GM23338 (cell line): ENCODE data around the gene RASA3. TPM values are rescaled to one million over a fixed set of nuclear protein-coding genes. Genes with fewer than 3 reads are reported as not detected.

Source experiments
- ATAC-seq: fragments of 200-7000 bp; cut with Tn5 transposase; 3 replicates; pipeline ENCODE4 v1.9.1; 2020
- DNase-seq: peaks from one replicate; pipeline ENCODE4 v3.0.0-alpha.2; 2015; ENCODE audit warnings: low spot score
- H2AFZ ChIP-seq: fragments of 200-600 bp; sonication (generic); 2 replicates; pipeline ENCODE4 v1.8.0; 2016; ENCODE audit warnings: antibody characterized with exemption, mild to moderate bottlenecking, moderate library complexity
- H3F3A ChIP-seq: fragments of 200-600 bp; sonication (generic); replicated peaks from 2 replicates; pipeline ENCODE4 v1.8.0; 2017; ENCODE audit warnings: antibody characterized with exemption, mixed run types, low read depth
- H3K27ac ChIP-seq: fragments of 200-600 bp; sonication (generic); 2 replicates; pipeline ENCODE4 v1.6.1; 2016; ENCODE audit warnings: low read depth
- H3K27me3 ChIP-seq: fragments of 200-600 bp; sonication (generic); 2 replicates; pipeline ENCODE4 v1.8.0; 2016; ENCODE audit warnings: mild to moderate bottlenecking, mixed run types, moderate library complexity; ENCODE audit not compliant: insufficient read depth
- H3K36me3 ChIP-seq: fragments of 200-600 bp; sonication (generic); 2 replicates; pipeline ENCODE4 v1.8.0; 2016; ENCODE audit warnings: mild to moderate bottlenecking; ENCODE audit not compliant: insufficient read depth
- H3K4me1 ChIP-seq: fragments of 200-600 bp; sonication (generic); 2 replicates; pipeline ENCODE4 v1.8.0; 2016; ENCODE audit warnings: mild to moderate bottlenecking, moderate library complexity; ENCODE audit not compliant: insufficient read depth
- H3K4me2 ChIP-seq: fragments of 200-600 bp; sonication (generic); 2 replicates; pipeline ENCODE4 v1.7.1; 2017; ENCODE audit warnings: mixed run types
- H3K4me3 ChIP-seq: fragments of 200-600 bp; sonication (generic); 2 replicates; pipeline ENCODE4 v1.6.1; 2016; ENCODE audit warnings: mixed run types
- H3K79me2 ChIP-seq: fragments of 200-600 bp; sonication (generic); replicated peaks from 2 replicates; pipeline ENCODE4 v1.8.0; 2017; ENCODE audit warnings: mild to moderate bottlenecking; ENCODE audit not compliant: insufficient read depth
- H3K9me2 ChIP-seq: fragments of 200-600 bp; sonication (generic); 2 replicates; pipeline ENCODE4 v1.8.0; 2017; ENCODE audit not compliant: insufficient read depth
- H4K20me1 ChIP-seq: fragments of 200-600 bp; sonication (generic); replicated peaks from 2 replicates; pipeline ENCODE4 v1.8.0; 2017; ENCODE audit warnings: mild to moderate bottlenecking; ENCODE audit not compliant: insufficient read depth
- H3K27ac Mint-ChIP-seq: 2 replicates; pipeline ENCODE4 v1.8.0; 2020; ENCODE audit warnings: inconsistent platforms, mild to moderate bottlenecking, moderate library complexity, mixed read lengths
- H3K27me3 Mint-ChIP-seq: 3 replicates; pipeline ENCODE4 v1.8.0; 2022; ENCODE audit warnings: low read depth, mild to moderate bottlenecking, moderate library complexity, mixed read lengths, inconsistent platforms; ENCODE audit not compliant: insufficient read depth, poor library complexity
- H3K36me3 Mint-ChIP-seq: 3 replicates; pipeline ENCODE4 v1.8.0; 2021; ENCODE audit warnings: low read depth, mild to moderate bottlenecking, inconsistent platforms, moderate library complexity, mixed read lengths
- H3K4me1 Mint-ChIP-seq: 3 replicates; pipeline ENCODE4 v1.8.0; 2020; ENCODE audit warnings: mild to moderate bottlenecking, inconsistent platforms, mixed read lengths
- H3K4me3 Mint-ChIP-seq: 3 replicates; pipeline ENCODE4 v1.8.0; 2021; ENCODE audit warnings: moderate library complexity, mild to moderate bottlenecking, inconsistent platforms, mixed read lengths
- H3K9me3 Mint-ChIP-seq: 3 replicates; pipeline ENCODE4 v1.8.0; 2020; ENCODE audit warnings: moderate library complexity, mild to moderate bottlenecking, inconsistent platforms, mixed read lengths
- CREB1 ChIP-seq: fragments of 250-450 bp; sonication (Bioruptor Pico); IDR thresholded peaks from 2 replicates; pipeline ENCODE4 v1.5.0; 2020; ENCODE audit warnings: low read depth, mild to moderate bottlenecking, moderate library complexity
- EZH2 ChIP-seq: fragments of 200-600 bp; sonication (generic); IDR thresholded peaks from one replicate; pipeline ENCODE4 v1.8.0; 2017; ENCODE audit warnings: antibody characterized with exemption, mild to moderate bottlenecking, low read depth; ENCODE audit not compliant: unreplicated experiment
- EZH2phosphoT487 ChIP-seq: fragments of 200-600 bp; sonication (generic); IDR thresholded peaks from one replicate; pipeline ENCODE4 v1.8.1; 2018; ENCODE audit warnings: antibody characterized with exemption; ENCODE audit not compliant: unreplicated experiment
- JUNB ChIP-seq: IDR thresholded peaks from one replicate; pipeline ENCODE4 v1.6.1; 2016; ENCODE audit warnings: antibody characterized with exemption; ENCODE audit not compliant: unreplicated experiment
- NANOG ChIP-seq: IDR thresholded peaks from 2 replicates; pipeline ENCODE4 v1.6.1; 2016; ENCODE audit warnings: antibody characterized with exemption, borderline replicate concordance
- POLR2AphosphoS5 ChIP-seq: IDR thresholded peaks from 2 replicates; pipeline ENCODE4 v1.6.1; 2016; ENCODE audit warnings: antibody characterized with exemption, low read depth
- STAT1 ChIP-seq: IDR thresholded peaks from one replicate; pipeline ENCODE4 v1.6.1; 2016; ENCODE audit warnings: antibody characterized with exemption; ENCODE audit not compliant: unreplicated experiment
- ZNF114 ChIP-seq: fragments of 250-450 bp; sonication (Bioruptor Pico); IDR thresholded peaks from 2 replicates; pipeline ENCODE4 v1.5.0; 2020; ENCODE audit warnings: mild to moderate bottlenecking, moderate library complexity
- ZNF331 ChIP-seq: fragments of 250-450 bp; sonication (Bioruptor Pico); IDR thresholded peaks from 2 replicates; pipeline ENCODE4 v1.5.0; 2020; ENCODE audit warnings: low read depth, mild to moderate bottlenecking, moderate library complexity
- polyA plus RNA-seq: library from polyadenylated mRNA; unstranded; fragments of >200 nt; fragmentation: Nextera tagmentation; extraction: Ambion mirVana; gene quantifications from 2 replicates; pipeline ENCODE4 v1.2.1, GENCODE V29; 2016
- total RNA-seq: library from RNA; depleted of rRNA; stranded (reverse); fragments of >200 nt; shearing (Covaris generic); gene quantifications from 2 replicates; pipeline ENCODE4 v1.2.3, GENCODE V29; 2014
- TF ChIP-seq, protein P1 (sequence below), 2 experiments: fragments of 200-600 bp in 1 of 2; sonication (generic) in 1 of 2; conservative IDR thresholded peaks; 2 replicates each; pipeline versions ENCODE4 v1.5.1 to v1.6.1; 2016 to 2017; ENCODE audit warnings: antibody characterized with exemption in 2 of 2, low read depth in 2 of 2, mild to moderate bottlenecking in 2 of 2, moderate library complexity in 1 of 2
- TF ChIP-seq, protein P2 (sequence below): IDR thresholded peaks from 2 replicates; pipeline ENCODE4 v1.6.1; 2016; ENCODE audit warnings: antibody characterized with exemption
- TF ChIP-seq, protein P3 (sequence below): fragments of 250-450 bp; sonication (Bioruptor Pico); IDR thresholded peaks from 2 replicates; pipeline ENCODE4 v1.5.0; 2020; ENCODE audit warnings: mild to moderate bottlenecking, moderate library complexity
- TF ChIP-seq, protein P4 (sequence below): IDR thresholded peaks from one replicate; pipeline ENCODE4 v1.6.1; 2018; ENCODE audit warnings: antibody characterized with exemption; ENCODE audit not compliant: unreplicated experiment

The RASA3 gene
- total and polyA plus RNA-seq, 2 experiments from 2014 or later, result 11.2 to 20.7 TPM

DNA sequence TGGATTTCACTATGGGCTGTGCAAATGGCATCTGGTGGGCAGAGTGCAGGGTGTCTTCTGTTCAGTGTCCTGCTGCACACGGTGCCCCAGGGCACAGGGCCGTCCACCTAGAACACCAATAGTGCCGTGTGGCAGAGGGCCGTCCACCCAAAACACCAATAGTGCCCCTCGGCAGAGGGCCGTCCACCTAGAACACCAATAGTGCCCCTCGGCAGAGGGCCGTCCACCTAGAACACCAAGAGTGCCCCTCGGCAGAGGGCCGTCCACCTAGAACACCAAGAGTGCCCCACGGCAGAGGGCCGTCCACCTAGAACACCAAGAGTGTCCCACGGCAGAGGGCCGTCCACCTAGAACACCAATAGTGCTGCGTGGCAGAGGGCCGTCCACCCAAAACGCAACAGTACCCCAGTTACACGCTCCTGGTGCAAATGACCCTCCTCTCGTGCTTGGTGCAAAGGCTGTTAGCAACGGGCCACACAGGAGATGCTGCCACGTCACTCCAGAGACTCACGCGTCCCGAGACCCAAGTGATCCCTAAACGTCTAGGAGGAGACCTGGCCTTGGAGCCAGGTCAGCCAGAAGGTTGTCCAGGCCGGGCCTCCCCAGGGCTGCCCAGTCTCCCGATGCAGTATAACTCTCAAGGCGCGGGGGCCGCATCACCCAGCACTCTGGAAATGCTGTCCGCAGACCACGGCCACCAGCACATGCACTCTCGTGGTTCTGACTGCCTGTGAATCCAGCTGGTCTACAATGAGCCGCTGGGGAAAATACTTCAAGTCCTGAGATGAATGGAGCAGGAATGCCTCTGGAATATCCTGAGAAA, 51.5 kb downstream of the RASA3 start:
- Mint-ChIP-seq H3K27ac (no peak overlapping the region), H3K27me3 (peaks cover 15% of the 10 kb centered on the region), H3K36me3 (peaks cover 15% of the 10 kb centered on the region), H3K4me1 (peaks cover 4% of the 10 kb centered on the region; the same call in 2 of the 3 replicates), H3K9me3 (peaks cover 10% of the 10 kb centered on the region; the same call in 1 of the 3 replicates), H3K4me3 (no peak overlapping the region)
- no peaks in the 10 kb centered on the region for H3K9me2 ChIP-seq
- no peak overlapping the region for H3K27ac ChIP-seq
- ATAC-seq (no peak), DNase-seq (no peak)
- no peak overlapping the region for H3K4me2 ChIP-seq
- no peak overlapping the region for H3K4me3 ChIP-seq
- H4K20me1 ChIP-seq, result 0 out of 2 replicates have a peak, but pooled peaks cover 3% of the 10 kb centered on the region
- H3K36me3 ChIP-seq, result no peaks in the 10 kb centered on the region
- no peaks in the 10 kb centered on the region for H3K4me1 ChIP-seq
- H3K79me2 ChIP-seq, result peaks cover 39% of the 10 kb centered on the region
- H3F3A ChIP-seq, result no peaks in the 10 kb centered on the region
- no peak for TF ChIP-seq ZNF331 (CRISPR knock-in tag)
- TF ChIP-seq, protein P1, sequence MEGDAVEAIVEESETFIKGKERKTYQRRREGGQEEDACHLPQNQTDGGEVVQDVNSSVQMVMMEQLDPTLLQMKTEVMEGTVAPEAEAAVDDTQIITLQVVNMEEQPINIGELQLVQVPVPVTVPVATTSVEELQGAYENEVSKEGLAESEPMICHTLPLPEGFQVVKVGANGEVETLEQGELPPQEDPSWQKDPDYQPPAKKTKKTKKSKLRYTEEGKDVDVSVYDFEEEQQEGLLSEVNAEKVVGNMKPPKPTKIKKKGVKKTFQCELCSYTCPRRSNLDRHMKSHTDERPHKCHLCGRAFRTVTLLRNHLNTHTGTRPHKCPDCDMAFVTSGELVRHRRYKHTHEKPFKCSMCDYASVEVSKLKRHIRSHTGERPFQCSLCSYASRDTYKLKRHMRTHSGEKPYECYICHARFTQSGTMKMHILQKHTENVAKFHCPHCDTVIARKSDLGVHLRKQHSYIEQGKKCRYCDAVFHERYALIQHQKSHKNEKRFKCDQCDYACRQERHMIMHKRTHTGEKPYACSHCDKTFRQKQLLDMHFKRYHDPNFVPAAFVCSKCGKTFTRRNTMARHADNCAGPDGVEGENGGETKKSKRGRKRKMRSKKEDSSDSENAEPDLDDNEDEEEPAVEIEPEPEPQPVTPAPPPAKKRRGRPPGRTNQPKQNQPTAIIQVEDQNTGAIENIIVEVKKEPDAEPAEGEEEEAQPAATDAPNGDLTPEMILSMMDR (conservative IDR thresholded peaks at IDR 0.05; ENCODE audit: low read depth in 2 of 2), result no peak
- TF ChIP-seq EZH2phosphoT487, result no peak
- TF ChIP-seq, protein P2, sequence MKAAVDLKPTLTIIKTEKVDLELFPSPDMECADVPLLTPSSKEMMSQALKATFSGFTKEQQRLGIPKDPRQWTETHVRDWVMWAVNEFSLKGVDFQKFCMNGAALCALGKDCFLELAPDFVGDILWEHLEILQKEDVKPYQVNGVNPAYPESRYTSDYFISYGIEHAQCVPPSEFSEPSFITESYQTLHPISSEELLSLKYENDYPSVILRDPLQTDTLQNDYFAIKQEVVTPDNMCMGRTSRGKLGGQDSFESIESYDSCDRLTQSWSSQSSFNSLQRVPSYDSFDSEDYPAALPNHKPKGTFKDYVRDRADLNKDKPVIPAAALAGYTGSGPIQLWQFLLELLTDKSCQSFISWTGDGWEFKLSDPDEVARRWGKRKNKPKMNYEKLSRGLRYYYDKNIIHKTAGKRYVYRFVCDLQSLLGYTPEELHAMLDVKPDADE, result no peak
- no peak for TF ChIP-seq ZNF114 (CRISPR knock-in tag)
- no peak for TF ChIP-seq EZH2
- no peak for TF ChIP-seq JUNB
- no peak for TF ChIP-seq NANOG
- TF ChIP-seq CREB1 (CRISPR knock-in tag), result no peak
- TF ChIP-seq, protein P3, sequence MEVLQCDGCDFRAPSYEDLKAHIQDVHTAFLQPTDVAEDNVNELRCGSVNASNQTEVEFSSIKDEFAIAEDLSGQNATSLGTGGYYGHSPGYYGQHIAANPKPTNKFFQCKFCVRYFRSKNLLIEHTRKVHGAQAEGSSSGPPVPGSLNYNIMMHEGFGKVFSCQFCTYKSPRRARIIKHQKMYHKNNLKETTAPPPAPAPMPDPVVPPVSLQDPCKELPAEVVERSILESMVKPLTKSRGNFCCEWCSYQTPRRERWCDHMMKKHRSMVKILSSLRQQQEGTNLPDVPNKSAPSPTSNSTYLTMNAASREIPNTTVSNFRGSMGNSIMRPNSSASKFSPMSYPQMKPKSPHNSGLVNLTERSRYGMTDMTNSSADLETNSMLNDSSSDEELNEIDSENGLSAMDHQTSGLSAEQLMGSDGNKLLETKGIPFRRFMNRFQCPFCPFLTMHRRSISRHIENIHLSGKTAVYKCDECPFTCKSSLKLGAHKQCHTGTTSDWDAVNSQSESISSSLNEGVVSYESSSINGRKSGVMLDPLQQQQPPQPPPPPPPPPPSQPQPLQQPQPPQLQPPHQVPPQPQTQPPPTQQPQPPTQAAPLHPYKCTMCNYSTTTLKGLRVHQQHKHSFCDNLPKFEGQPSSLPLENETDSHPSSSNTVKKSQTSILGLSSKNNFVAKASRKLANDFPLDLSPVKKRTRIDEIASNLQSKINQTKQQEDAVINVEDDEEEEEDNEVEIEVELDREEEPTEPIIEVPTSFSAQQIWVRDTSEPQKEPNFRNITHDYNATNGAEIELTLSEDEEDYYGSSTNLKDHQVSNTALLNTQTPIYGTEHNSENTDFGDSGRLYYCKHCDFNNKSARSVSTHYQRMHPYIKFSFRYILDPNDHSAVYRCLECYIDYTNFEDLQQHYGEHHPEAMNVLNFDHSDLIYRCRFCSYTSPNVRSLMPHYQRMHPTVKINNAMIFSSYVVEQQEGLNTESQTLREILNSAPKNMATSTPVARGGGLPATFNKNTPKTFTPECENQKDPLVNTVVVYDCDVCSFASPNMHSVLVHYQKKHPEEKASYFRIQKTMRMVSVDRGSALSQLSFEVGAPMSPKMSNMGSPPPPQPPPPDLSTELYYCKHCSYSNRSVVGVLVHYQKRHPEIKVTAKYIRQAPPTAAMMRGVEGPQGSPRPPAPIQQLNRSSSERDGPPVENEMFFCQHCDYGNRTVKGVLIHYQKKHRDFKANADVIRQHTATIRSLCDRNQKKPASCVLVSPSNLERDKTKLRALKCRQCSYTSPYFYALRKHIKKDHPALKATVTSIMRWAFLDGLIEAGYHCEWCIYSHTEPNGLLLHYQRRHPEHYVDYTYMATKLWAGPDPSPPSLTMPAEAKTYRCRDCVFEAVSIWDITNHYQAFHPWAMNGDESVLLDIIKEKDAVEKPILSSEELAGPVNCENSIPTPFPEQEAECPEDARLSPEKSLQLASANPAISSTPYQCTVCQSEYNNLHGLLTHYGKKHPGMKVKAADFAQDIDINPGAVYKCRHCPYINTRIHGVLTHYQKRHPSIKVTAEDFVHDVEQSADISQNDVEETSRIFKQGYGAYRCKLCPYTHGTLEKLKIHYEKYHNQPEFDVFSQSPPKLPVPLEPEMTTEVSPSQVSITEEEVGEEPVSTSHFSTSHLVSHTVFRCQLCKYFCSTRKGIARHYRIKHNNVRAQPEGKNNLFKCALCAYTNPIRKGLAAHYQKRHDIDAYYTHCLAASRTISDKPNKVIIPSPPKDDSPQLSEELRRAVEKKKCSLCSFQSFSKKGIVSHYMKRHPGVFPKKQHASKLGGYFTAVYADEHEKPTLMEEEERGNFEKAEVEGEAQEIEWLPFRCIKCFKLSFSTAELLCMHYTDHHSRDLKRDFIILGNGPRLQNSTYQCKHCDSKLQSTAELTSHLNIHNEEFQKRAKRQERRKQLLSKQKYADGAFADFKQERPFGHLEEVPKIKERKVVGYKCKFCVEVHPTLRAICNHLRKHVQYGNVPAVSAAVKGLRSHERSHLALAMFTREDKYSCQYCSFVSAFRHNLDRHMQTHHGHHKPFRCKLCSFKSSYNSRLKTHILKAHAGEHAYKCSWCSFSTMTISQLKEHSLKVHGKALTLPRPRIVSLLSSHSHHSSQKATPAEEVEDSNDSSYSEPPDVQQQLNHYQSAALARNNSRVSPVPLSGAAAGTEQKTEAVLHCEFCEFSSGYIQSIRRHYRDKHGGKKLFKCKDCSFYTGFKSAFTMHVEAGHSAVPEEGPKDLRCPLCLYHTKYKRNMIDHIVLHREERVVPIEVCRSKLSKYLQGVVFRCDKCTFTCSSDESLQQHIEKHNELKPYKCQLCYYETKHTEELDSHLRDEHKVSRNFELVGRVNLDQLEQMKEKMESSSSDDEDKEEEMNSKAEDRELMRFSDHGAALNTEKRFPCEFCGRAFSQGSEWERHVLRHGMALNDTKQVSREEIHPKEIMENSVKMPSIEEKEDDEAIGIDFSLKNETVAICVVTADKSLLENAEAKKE, result no peak
- TF ChIP-seq POLR2AphosphoS5, result no peak
- TF ChIP-seq, protein P4, sequence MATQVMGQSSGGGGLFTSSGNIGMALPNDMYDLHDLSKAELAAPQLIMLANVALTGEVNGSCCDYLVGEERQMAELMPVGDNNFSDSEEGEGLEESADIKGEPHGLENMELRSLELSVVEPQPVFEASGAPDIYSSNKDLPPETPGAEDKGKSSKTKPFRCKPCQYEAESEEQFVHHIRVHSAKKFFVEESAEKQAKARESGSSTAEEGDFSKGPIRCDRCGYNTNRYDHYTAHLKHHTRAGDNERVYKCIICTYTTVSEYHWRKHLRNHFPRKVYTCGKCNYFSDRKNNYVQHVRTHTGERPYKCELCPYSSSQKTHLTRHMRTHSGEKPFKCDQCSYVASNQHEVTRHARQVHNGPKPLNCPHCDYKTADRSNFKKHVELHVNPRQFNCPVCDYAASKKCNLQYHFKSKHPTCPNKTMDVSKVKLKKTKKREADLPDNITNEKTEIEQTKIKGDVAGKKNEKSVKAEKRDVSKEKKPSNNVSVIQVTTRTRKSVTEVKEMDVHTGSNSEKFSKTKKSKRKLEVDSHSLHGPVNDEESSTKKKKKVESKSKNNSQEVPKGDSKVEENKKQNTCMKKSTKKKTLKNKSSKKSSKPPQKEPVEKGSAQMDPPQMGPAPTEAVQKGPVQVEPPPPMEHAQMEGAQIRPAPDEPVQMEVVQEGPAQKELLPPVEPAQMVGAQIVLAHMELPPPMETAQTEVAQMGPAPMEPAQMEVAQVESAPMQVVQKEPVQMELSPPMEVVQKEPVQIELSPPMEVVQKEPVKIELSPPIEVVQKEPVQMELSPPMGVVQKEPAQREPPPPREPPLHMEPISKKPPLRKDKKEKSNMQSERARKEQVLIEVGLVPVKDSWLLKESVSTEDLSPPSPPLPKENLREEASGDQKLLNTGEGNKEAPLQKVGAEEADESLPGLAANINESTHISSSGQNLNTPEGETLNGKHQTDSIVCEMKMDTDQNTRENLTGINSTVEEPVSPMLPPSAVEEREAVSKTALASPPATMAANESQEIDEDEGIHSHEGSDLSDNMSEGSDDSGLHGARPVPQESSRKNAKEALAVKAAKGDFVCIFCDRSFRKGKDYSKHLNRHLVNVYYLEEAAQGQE, result no peak
- no peak for TF ChIP-seq STAT1
- no peaks in the 10 kb centered on the region for H3K27me3 ChIP-seq
- H2AFZ ChIP-seq, result no peak overlapping the region
